Measurements from ENCODE around the gene GRIK2. TPM values are rescaled to one million over a fixed set of nuclear protein-coding genes. Genes with fewer than 3 reads are reported as not detected.

GRIK2 gene
- total RNA-seq, 1 experiment from 2014 or later = 0.89 TPM

DNA sequence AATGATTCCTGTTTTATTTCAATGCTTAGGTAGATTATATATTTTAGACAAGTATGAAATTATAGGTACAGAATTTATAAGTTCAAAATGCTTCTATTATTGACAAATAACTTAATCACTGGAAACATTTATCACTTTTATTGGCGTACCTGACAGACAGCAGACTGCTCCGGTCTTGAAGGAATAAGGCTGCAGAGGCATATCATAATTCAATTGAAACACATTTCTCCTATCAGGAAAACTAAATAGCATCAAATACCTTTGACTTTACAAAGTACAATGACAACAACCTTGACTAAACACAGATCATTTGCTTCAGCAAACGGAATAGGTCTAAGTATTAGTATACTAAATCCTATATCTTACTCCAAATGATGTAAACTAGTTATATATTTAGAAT is 91.3 kb downstream of the GRIK2 start:
- no peaks in the 10 kb centered on the region for H3K36me3 ChIP-seq
- no peaks in the 10 kb centered on the region for H3K9me3 ChIP-seq
- no peaks in the 10 kb centered on the region for H3K27me3 ChIP-seq
- no peak for DNase-seq
- H3K4me3 ChIP-seq = no peak overlapping the region

DNA sequence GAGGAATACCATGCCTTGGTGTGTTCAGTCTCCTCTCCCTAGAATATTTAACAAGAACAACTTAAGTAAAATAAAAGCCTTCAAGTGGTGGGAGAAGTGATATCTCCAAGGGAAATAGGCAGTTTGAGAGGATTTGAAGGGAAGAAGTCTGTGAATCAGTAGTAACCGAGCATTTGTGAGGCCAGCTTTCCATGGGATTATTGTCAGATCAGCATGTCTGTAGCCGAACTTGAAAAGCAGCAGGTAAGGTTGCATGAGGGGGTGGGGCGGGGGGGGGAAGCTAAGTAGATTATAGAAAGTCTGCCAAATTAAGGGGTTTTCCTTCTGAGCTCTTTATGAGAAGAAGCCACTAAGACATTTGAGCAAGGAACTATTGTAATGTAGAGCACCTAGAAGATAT is 92.6 kb downstream of the GRIK2 start:
- no peak for DNase-seq
- Histone ChIP-seq H3K27me3 (no peaks in the 10 kb centered on the region), H3K36me3 (no peaks in the 10 kb centered on the region), H3K9me3 (no peaks in the 10 kb centered on the region), H3K4me3 (no peak overlapping the region)

DNA sequence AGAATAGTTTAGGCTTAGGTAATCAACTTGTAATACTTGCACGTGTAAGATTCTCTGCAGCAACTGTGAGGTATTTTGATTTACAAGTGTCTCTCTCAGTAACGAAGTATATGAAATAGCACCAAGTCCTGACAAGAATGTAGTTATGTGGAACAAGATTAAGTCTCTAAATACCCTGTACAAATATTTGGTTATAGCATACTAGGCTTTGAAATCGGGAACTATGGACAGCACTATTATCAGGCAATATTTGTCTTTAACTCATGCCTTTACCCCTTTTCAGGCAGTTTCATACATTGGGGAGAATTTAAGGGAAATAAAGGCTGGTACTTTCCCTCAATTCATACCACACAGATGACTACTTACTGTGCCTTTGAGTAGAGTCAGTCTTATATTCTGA is 93.2 kb downstream of the GRIK2 start:
- Histone ChIP-seq H3K4me3 (no peak overlapping the region), H3K9me3 (no peaks in the 10 kb centered on the region), H3K36me3 (no peaks in the 10 kb centered on the region), H3K27me3 (no peaks in the 10 kb centered on the region)
- DNase-seq = no peak

DNA sequence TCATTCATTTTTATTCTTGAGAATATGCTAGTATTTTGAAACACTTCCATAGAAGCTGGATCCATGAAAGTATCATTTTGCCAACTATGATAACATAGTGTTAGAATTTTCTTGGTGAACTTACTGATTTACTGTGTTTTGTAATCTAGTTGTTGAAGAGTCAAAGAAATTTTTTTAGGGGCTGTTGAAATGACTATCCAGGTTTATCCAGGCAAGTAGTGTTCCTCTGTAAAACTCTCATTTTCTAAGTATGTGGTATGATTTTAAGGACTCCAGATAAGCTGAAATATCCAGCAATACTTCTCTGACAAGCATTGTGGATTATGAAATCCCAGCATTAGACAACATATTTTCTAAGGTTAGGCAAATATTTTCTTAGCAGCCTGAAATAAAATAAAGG is 95.9 kb downstream of the GRIK2 start:
- H3K27me3 ChIP-seq = no peaks in the 10 kb centered on the region
- DNase-seq = no peak
- no peaks in the 10 kb centered on the region for H3K9me3 ChIP-seq
- no peak overlapping the region for H3K4me3 ChIP-seq
- no peaks in the 10 kb centered on the region for H3K36me3 ChIP-seq

DNA sequence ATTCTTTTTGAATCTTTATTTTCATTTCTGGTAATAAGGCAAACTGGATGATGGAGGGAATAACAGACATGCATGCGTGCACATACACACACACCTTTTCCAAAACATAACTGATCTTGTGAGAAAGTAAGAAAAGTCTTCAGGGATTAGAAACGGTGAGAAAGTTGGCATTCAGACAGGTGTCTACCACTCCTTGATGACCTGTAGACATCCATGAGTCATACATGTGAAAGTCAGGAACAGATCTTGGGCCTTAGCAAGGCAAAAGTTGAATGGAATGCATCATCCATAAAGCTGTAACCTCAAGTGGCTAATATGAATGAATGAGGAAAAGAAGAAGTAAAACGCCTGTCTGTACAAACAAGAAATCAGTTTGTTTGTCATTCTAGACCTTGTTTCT is 97.3 kb downstream of the GRIK2 start:
- DNase-seq = no peak
- no peak overlapping the region for H3K4me3 ChIP-seq
- H3K9me3 ChIP-seq = no peaks in the 10 kb centered on the region
- H3K36me3 ChIP-seq = no peaks in the 10 kb centered on the region
- no peaks in the 10 kb centered on the region for H3K27me3 ChIP-seq

DNA sequence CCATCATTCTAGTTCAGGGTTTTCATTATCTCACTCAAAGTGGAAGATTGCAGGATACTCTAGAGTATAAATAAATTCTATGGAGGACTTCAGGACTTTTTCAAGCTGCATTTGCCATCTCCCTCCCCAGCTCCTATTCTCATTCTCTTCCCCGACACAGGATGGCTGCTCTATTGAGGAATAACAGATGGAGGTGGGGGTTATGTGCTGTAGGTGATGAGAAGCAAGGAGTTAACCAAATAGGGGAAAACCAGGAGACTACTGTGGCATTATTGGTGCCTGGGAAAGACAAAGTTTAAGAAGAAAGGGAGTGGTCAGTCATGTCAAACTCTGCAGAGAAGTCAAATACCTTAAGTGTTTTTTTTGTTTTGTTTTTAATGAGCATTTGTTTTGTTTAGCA is 109.3 kb downstream of the GRIK2 start:
- no peak for DNase-seq
- no peaks in the 10 kb centered on the region for H3K9me3 ChIP-seq
- no peaks in the 10 kb centered on the region for H3K36me3 ChIP-seq
- H3K27me3 ChIP-seq = no peaks in the 10 kb centered on the region
- H3K4me3 ChIP-seq = no peak overlapping the region

DNA sequence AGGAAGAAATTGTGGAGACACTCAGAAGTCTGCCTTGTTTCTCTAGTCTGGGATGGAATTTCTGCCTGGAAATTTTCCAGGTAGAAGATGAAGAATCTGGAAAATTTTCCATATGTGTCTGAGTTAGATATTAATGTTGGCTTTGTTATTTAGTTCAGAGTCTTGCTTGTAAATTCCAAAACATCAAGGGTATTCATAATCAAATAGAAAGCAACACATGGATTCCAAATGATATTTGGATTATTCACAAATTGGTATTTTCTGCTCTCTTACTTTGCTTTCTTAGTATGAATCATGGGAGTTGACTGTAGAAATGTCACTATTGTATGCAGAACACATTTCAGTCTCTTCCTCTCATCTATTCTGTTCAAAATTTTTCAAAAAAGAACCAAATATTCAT is 116.0 kb downstream of the GRIK2 start:
- Histone ChIP-seq H3K27me3 (no peaks in the 10 kb centered on the region), H3K36me3 (no peaks in the 10 kb centered on the region)
- DNase-seq = no peak

DNA sequence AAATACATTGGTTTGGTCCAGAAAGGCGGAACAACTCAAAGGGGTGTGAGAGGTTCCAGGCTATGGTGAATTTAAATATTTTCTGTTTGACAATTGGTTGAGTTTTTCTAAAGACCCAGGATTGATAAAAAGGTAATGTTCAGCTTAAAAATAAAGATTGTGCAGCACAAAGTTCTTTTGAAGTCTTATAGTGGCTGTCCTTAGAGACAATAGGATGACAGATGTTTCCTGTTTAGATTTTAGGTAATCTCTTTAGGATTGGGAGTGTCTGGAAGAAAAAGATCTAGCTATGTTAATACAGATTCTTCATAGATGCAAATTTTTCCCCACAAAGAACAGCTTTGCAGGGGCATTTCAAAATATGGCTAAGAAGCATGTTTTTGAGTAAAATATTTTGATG is 119.7 kb downstream of the GRIK2 start:
- H3K36me3 ChIP-seq = no peaks in the 10 kb centered on the region
- H3K9me3 ChIP-seq = no peaks in the 10 kb centered on the region
- no peak for DNase-seq
- no peaks in the 10 kb centered on the region for H3K27me3 ChIP-seq
- no peak overlapping the region for H3K4me3 ChIP-seq

More for the DNA sequence above, 116.0 kb downstream of the GRIK2 start:
- Histone ChIP-seq H3K4me3 (no peak overlapping the region), H3K9me3 (no peaks in the 10 kb centered on the region)

DNA sequence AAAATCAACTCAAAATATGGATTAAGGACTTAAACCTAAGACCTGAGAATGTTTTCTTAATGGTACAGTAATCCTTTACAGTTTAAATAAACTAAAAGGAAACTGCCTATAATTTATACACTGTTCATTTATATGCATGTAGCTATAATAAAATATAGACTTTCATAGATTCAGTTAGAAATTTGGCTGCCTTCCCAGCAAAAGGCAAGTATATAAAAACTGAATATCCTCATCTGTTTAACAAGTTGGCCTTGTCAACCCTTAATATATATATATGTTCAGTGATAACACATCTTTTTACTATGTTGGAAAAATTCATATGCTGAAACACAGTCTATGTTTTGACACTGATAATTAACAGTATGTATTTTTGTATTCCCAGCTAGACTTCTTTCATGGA is 123.1 kb downstream of the GRIK2 start:
- Histone ChIP-seq H3K27me3 (no peaks in the 10 kb centered on the region), H3K36me3 (no peaks in the 10 kb centered on the region), H3K4me3 (no peak overlapping the region), H3K9me3 (no peaks in the 10 kb centered on the region)
- no peak for DNase-seq

DNA sequence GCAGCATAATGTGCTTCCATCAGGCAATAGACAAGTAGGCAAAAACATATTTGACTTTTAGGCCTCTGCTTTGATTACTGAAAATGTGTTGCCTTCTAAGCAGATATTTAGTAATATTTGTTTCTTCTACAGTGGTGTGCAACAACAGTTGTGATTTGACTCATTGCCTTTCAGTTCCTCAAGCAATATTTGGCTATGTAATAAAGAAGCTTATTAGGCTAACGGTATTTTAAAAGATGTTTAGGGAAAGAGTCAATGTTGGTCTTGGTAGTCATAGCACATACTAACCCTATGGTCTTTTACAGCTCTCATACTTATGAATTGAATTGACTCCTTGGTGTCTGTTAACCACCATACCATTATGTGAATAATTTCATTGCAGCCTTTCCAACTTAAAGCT is 124.1 kb downstream of the GRIK2 start:
- Histone ChIP-seq H3K9me3 (no peaks in the 10 kb centered on the region), H3K4me3 (no peak overlapping the region), H3K27me3 (no peaks in the 10 kb centered on the region), H3K36me3 (no peaks in the 10 kb centered on the region)
- DNase-seq = no peak

DNA sequence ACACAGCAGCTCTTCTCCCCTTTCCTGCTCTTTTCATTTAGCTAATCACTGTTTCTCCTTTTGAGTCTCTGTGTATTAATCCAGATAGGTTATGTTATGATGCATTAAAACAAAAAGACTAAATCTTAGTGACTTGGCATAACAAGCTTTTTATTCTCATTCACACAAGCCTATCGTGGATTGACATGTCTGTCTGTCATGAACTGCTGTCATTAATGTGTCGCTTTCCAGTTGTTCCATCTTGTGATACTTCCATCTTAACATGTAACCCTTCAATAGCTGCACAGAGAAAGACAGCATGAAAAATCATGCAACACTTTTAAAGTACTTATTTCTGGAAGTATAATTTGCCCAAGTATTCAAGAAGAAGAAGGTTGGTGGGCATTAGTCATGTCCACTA is 128.7 kb downstream of the GRIK2 start:
- DNase-seq = no peak
- Histone ChIP-seq H3K27me3 (no peaks in the 10 kb centered on the region), H3K4me3 (no peak overlapping the region), H3K9me3 (no peaks in the 10 kb centered on the region), H3K36me3 (no peaks in the 10 kb centered on the region)

DNA sequence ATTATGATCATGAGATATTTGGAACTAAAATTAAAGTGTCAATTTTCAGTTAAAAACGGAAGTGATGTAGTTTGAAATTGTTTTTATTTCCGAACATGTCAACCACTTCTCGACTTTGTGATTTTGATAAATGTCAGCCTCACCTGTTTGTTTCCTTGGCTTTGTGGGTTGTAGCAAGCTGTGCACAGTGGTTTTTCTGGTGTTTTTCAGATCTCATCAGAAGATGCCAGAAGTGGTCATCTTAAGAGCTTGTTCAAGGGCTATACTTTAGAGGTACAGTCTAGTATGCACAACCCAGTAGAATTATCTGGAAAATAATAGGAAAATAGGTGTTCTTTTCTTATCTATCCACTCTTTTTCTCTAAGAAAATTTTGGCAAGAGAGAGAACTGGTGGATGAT is 134.0 kb downstream of the GRIK2 start:
- no peak for DNase-seq
- Histone ChIP-seq H3K27me3 (no peaks in the 10 kb centered on the region), H3K4me3 (no peak overlapping the region), H3K9me3 (no peaks in the 10 kb centered on the region), H3K36me3 (no peaks in the 10 kb centered on the region)

DNA sequence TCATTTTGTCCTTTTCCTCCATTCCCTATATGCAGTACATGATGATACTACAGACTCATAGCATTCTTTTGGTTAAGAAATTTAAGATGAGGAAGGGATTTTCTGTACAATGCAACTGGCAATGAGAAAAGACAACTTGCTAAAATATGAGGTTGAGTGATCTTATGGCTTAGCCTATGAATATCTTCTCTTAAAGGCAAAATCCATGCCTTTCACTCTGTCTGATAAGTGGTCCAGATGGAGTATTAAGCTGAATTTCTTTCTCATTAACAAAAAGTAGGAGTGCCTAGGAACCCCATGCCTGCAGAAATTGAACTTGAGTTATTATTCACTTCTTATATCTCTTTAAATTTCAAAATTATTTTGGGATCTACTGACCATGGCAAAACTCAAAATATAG is 135.3 kb downstream of the GRIK2 start:
- no peaks in the 10 kb centered on the region for H3K36me3 ChIP-seq
- no peak for DNase-seq
- H3K27me3 ChIP-seq = no peaks in the 10 kb centered on the region
- H3K9me3 ChIP-seq = no peaks in the 10 kb centered on the region
- H3K4me3 ChIP-seq = no peak overlapping the region

DNA sequence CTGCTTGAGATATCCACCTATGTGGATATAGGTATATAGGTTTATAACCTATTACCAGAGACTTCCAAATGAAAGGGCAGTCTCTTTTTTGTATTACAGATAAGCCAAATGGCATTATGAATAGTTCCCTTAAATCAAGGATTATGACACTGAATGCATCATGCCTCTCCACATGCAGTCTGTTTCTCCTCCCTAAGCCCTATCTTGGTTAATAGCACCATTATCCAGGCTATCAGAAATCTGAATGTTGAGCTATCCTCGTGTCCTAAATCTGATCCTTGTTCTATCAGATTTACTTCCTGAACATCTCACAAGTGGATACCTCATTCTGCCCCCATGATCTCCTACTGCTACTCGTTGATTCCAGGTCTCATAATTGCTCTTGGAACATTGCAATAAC is 138.0 kb downstream of the GRIK2 start:
- no peak for DNase-seq
- Histone ChIP-seq H3K36me3 (no peaks in the 10 kb centered on the region), H3K4me3 (no peak overlapping the region), H3K27me3 (no peaks in the 10 kb centered on the region), H3K9me3 (no peaks in the 10 kb centered on the region)

DNA sequence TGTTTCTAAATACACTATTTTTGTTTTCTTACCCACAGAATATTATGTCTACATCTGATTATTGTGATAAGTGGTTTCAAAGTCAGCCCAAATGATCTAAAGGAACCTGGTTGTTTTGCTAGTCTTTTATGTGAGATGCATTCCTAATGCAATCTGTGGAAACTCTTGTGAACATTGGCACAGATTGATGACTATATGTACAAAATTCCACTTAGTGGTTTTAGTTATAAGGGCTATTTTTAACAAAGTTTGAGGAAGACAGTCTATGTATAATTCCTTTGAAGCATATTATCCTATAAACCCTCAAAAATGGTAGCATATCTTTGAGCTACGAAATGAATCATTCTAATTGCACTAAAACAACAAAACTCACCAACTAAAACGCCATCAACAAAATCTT is 140.9 kb downstream of the GRIK2 start:
- DNase-seq = no peak

DNA sequence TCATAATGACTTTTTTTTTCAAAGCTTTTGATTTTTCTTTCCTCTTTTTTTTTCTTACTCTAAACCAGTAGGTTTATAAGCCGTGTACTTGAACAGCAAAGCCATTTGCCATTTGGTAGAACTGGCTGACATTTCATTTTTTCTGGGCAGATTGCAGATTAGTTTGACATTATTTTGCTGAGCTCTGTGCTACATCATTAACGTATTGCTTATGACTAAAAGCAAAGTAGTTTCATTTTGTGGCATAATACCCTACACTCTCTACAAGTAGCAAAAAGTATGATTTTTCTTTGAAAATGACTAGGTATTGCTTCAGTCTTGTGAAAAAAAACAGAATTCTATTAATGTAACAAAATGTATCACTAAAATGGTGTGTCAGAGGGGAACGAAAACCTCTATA is 141.3 kb downstream of the GRIK2 start:
- H3K9me3 ChIP-seq = no peaks in the 10 kb centered on the region
- H3K27me3 ChIP-seq = no peaks in the 10 kb centered on the region
- no peak for DNase-seq
- no peak overlapping the region for H3K4me3 ChIP-seq
- no peaks in the 10 kb centered on the region for H3K36me3 ChIP-seq

More for the DNA sequence above, 140.9 kb downstream of the GRIK2 start:
- H3K9me3 ChIP-seq = no peaks in the 10 kb centered on the region
- no peak overlapping the region for H3K4me3 ChIP-seq
- no peaks in the 10 kb centered on the region for H3K27me3 ChIP-seq
- no peaks in the 10 kb centered on the region for H3K36me3 ChIP-seq

DNA sequence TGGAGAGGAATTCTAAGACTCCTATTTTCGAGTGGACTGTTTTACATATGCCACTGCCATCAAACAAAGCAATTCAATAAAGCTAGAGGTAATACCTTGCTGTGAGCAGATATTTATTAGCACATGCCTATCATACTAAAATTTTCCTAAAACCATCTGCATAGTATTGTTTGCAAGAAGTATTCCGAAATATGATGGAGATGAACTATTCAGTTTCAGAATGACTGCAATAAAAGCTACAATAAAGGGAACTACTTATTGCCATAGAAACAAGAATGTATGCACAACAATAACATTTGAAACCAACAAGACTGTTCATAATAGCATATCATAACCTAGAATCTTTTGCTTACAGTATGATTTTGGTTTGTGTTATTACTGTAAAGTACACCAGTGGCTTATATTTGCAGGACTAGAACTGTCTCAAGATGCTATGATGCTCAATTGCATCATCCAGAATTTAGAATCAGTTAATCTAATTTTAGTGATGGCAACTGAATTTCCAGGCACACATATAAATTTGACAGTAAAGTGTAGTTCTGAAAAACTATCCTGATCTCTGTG is 144.3 kb downstream of the GRIK2 start:
- no peaks in the 10 kb centered on the region for H3K27me3 ChIP-seq
- no peak for DNase-seq
- H3K36me3 ChIP-seq = no peaks in the 10 kb centered on the region
- H3K9me3 ChIP-seq = no peaks in the 10 kb centered on the region
- no peak overlapping the region for H3K4me3 ChIP-seq

DNA sequence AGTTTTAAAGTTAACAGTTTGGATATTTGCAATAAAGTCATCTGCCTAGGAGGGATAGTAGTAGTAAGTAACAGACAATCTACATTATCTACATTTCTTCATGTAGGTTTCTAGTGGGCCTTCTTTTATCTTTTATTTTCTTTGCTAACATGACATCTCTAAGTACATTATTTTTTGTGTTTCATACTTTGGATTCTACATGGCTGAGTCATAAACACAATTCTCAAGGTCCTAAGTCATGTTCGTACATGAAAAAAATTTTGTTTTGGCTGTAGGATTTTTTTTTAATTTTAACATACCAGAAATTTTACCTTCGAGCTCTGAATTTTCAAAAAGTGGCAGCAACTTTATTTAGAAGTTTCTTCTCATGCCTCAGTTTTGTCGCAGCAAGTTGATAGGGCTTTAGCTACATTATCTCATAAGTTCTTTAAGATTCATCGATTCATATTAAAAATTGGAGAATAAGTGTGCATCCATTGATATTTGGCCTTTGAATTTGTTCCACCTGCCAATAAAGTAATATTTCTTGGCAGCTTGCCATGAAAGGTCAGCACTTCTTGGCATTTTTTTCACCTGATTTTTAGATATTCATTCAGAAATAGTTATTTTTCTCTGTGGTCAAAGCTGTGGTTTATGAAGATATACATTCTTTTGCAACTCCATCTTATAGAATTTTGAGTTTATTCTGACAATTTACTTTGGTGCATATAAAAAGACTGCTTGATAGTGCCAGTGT is 146.2 kb downstream of the GRIK2 start:
- no peak overlapping the region for H3K4me3 ChIP-seq
- no peaks in the 10 kb centered on the region for H3K9me3 ChIP-seq
- H3K27me3 ChIP-seq = no peaks in the 10 kb centered on the region
- H3K36me3 ChIP-seq = no peaks in the 10 kb centered on the region
- DNase-seq = no peak
